ENCODE measurements around the gene FBXO28. TPM values are rescaled to one million over a fixed set of nuclear protein-coding genes. Genes with fewer than 3 reads are reported as not detected.

FBXO28 gene
- total and polyA plus RNA-seq, 2 donors (not counting 3 experiments of a cell fraction or from before 2014, with no cell fraction given), result 8.9 to 32.6 TPM

DNA sequence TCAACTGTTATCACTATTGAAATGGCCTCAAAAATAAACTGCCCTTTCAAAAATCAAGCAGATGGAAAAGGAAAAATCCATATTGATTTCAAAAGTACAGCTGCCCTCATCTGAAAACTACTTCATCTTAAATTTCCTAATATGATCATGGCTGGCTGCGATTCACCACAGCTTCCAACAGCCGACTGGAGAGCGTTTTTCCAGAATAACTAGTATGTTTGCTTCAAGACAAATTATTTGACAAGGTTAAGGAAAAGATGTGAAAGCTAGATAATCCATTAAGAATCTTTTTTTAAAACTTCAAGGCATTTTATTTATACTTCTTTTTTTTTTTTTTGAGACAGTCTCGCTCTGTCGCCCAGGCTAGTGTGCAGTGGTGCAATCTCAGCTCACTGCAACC, 65.0 kb downstream of the FBXO28 start:
- Histone ChIP-seq H3K79me2 (ENCODE audit: control insufficient read depth, insufficient read depth, low read length) (peaks cover 6% of the 10 kb centered on the region), H4K20me1 (replicated peaks; ENCODE audit: control insufficient read depth, extremely low read depth, insufficient read depth, low read length) (no peaks in the 10 kb centered on the region), H3K4me3 (replicated peaks in 1 of 3; ENCODE audit: insufficient read depth in 1 of 3, low read depth in 1 of 3, low read length in 3 of 3) (no peak overlapping the region), H3K9me3 (replicated peaks; ENCODE audit: control insufficient read depth, insufficient read depth, low read length) (no peaks in the 10 kb centered on the region), H3K9ac (replicated peaks; ENCODE audit: extremely low read depth, insufficient read depth, low read length) (no peak overlapping the region), H3K36me3 (ENCODE audit: control insufficient read depth in 2 of 2, extremely low read depth in 1 of 2, insufficient read depth in 2 of 2, low read length in 2 of 2) (no peaks in the 10 kb centered on the region), H3K27ac (ENCODE audit: insufficient read depth, low read depth, low read length) (no peak overlapping the region), H3K27me3 (ENCODE audit: control insufficient read depth in 2 of 2, insufficient read depth in 2 of 2, low read length in 2 of 2) (no peaks in the 10 kb centered on the region), H3K4me2 (ENCODE audit: insufficient read depth, low read length) (no peak overlapping the region), H3K4me1 (ENCODE audit: control insufficient read depth, extremely low read depth, insufficient read depth, low read length) (peaks cover 5% of the 10 kb centered on the region), H2AFZ (ENCODE audit: low read depth, low read length) (no peak overlapping the region), H3K9me1 (replicated peaks; ENCODE audit: control insufficient read depth, extremely low read depth, insufficient read depth, low read length) (no peaks in the 10 kb centered on the region)
- FAIRE-seq (no peak), DNase-seq (ENCODE audit: low read depth, low spot score) (no peak)
- POLR2A ChIA-PET, result no interaction called here
- intact Hi-C loops (cut with micrococcal nuclease) (no loop called here), dilution Hi-C loops (cut with MboI; ENCODE audit: extremely low pct_ligation_motif_present, low sequenced_read_pairs) (no loop called here)
- TF ChIP-seq, protein P1, sequence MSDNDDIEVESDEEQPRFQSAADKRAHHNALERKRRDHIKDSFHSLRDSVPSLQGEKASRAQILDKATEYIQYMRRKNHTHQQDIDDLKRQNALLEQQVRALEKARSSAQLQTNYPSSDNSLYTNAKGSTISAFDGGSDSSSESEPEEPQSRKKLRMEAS (IDR thresholded peaks at IDR 0.05; ENCODE audit: insufficient read depth, insufficient read length), result no peak
- TF ChIP-seq JUN (IDR thresholded peaks at IDR 0.05; ENCODE audit: borderline replicate concordance, insufficient read depth, insufficient read length, low read depth) (no peak), POLR2AphosphoS5 (IDR thresholded peaks at IDR 0.05; ENCODE audit: insufficient read depth, low read depth, low read length) (no peak), POLR2A (IDR thresholded peaks at IDR 0.05; ENCODE audit: low read depth, low read length) (no peak), FOS (IDR thresholded peaks at IDR 0.05; ENCODE audit: borderline replicate concordance, insufficient read depth, low read length) (no peak)
- no TSS peak for BruUV-seq (replicated peaks)
- CTCF ChIA-PET, result interaction anchor here (1.1 to 1.9 kb wide), 2 partner anchors 10 to 26 kb away, joined by 5 to 6 read pairs; no protein-coding TSS in a partner anchor

DNA sequence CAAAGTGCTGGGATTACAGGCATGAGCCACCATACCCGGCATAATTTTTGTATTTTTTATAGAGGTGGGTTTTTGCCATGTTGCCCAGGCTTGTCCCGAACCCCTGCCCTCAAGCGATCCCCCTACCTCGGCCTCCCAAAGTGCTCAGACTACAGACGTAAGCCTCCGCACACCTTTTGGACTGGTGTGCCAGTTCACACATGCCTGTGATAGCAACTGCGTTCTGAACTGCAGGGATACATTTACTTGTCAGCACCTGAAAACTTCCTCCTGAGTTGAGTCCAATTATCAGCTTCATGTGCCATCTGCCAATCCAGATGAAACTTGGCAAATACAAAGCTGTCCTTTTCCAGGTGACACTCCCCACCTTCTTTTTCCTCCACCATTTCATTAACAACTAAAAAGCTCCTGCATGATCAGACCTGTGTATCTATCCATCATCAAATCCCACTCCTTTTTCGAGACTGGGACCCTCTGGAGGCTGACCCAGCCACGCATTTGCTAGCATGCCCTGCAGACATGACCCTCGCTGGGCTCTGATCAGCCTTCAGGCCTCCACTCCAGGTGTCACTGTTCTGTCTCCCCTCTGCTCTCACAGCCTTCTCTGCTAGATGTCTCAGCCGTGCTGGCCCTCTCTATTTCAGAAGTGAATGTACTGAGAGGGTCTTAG, 67.0 kb downstream of the FBXO28 start:
- ChIA-PET POLR2A (no interaction called here), CTCF (interaction anchor here (1.0 kb wide), 1 partner anchor 111 kb away, joined by 3 read pairs; no protein-coding TSS in a partner anchor)
- Histone ChIP-seq H4K20me1 (replicated peaks; ENCODE audit: control insufficient read depth, extremely low read depth, insufficient read depth, low read length) (no peaks in the 10 kb centered on the region), H3K79me2 (ENCODE audit: control insufficient read depth, insufficient read depth, low read length) (peaks cover 26% of the 10 kb centered on the region), H3K9me3 (replicated peaks; ENCODE audit: control insufficient read depth, insufficient read depth, low read length) (no peaks in the 10 kb centered on the region), H3K27ac (ENCODE audit: insufficient read depth, low read depth, low read length) (no peak overlapping the region), H3K27me3 (ENCODE audit: control insufficient read depth in 2 of 2, insufficient read depth in 2 of 2, low read length in 2 of 2) (no peaks in the 10 kb centered on the region), H3K9me1 (replicated peaks; ENCODE audit: control insufficient read depth, extremely low read depth, insufficient read depth, low read length) (no peaks in the 10 kb centered on the region), H2AFZ (ENCODE audit: low read depth, low read length) (no peak overlapping the region), H3K4me2 (ENCODE audit: insufficient read depth, low read length) (no peak overlapping the region), H3K4me1 (ENCODE audit: control insufficient read depth, extremely low read depth, insufficient read depth, low read length) (peaks cover 5% of the 10 kb centered on the region), H3K36me3 (ENCODE audit: control insufficient read depth in 2 of 2, extremely low read depth in 1 of 2, insufficient read depth in 2 of 2, low read length in 2 of 2) (no peaks in the 10 kb centered on the region), H3K4me3 (replicated peaks in 1 of 3; ENCODE audit: insufficient read depth in 1 of 3, low read depth in 1 of 3, low read length in 3 of 3) (no peak overlapping the region), H3K9ac (replicated peaks; ENCODE audit: extremely low read depth, insufficient read depth, low read length) (no peak overlapping the region)
- dilution Hi-C loops (cut with MboI; ENCODE audit: extremely low pct_ligation_motif_present, low sequenced_read_pairs) (no loop called here), intact Hi-C loops (cut with micrococcal nuclease) (loop anchor here (5.0 kb wide), 1 partner anchor 69 kb away; the partner anchor contains the start of gene FBXO28)
- FAIRE-seq, result no peak
- DNase-seq (ENCODE audit: low read depth, low spot score), result no peak
- BruUV-seq (replicated peaks), result no TSS peak
- TF ChIP-seq GATA2 (IDR thresholded peaks at IDR 0.05; ENCODE audit: insufficient read depth, insufficient read length, low read depth, low read length), result no peak
- no peak for TF ChIP-seq FOS (IDR thresholded peaks at IDR 0.05; ENCODE audit: borderline replicate concordance, insufficient read depth, low read length)
- TF ChIP-seq, protein P2, sequence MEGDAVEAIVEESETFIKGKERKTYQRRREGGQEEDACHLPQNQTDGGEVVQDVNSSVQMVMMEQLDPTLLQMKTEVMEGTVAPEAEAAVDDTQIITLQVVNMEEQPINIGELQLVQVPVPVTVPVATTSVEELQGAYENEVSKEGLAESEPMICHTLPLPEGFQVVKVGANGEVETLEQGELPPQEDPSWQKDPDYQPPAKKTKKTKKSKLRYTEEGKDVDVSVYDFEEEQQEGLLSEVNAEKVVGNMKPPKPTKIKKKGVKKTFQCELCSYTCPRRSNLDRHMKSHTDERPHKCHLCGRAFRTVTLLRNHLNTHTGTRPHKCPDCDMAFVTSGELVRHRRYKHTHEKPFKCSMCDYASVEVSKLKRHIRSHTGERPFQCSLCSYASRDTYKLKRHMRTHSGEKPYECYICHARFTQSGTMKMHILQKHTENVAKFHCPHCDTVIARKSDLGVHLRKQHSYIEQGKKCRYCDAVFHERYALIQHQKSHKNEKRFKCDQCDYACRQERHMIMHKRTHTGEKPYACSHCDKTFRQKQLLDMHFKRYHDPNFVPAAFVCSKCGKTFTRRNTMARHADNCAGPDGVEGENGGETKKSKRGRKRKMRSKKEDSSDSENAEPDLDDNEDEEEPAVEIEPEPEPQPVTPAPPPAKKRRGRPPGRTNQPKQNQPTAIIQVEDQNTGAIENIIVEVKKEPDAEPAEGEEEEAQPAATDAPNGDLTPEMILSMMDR (IDR thresholded peaks at IDR 0.05; ENCODE audit: extremely low read depth in 1 of 2, insufficient read depth in 1 of 2, low read depth in 1 of 2, low read length in 2 of 2), result no peak
- no peak for TF ChIP-seq EZH2 (IDR thresholded peaks at IDR 0.05; ENCODE audit: borderline replicate concordance, low read depth, low read length, severe bottlenecking)
- TF ChIP-seq, protein P1 (IDR thresholded peaks at IDR 0.05; ENCODE audit: insufficient read depth, insufficient read length), result no peak
- TF ChIP-seq MYC (IDR thresholded peaks at IDR 0.05; ENCODE audit: low read depth, low read length), result no peak
- no peak for TF ChIP-seq JUN (IDR thresholded peaks at IDR 0.05; ENCODE audit: borderline replicate concordance, insufficient read depth, insufficient read length, low read depth)
- TF ChIP-seq POLR2AphosphoS5 (IDR thresholded peaks at IDR 0.05; ENCODE audit: insufficient read depth, low read depth, low read length), result no peak
- TF ChIP-seq POLR2A (IDR thresholded peaks at IDR 0.05; ENCODE audit: low read depth, low read length), result no peak

Measured in endothelial cell of umbilical vein (primary cell).